ENCODE results near the gene SAP30. TPM values are rescaled to one million over a fixed set of nuclear protein-coding genes. Genes with fewer than 3 reads are reported as not detected.

Gene SAP30
- polyA plus RNA-seq, 1 donor from 2014 or later = 58.3 TPM

DNA sequence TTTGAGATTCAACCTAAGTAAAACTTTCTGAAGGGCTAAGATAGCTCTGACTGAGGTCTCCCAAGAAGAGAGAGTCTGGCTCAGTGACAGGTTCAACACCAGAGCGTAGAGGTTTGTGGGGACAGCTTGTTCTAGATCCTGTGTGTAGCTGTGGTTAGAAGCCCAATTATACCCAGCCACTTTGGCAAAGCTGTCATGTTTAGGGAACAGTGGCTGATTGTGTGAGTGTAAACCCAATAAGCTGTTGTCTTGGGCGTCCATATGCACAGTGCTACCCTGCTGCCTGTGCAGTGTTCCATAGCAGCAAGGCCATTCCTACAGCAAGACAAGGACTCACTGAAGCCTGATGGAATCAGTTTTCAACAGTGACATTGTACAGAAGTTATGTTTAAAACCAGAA lies 39.3 kb downstream of the SAP30 start:
- Histone ChIP-seq H4K20me1 (ENCODE audit: insufficient read depth) (no peaks in the 10 kb centered on the region), H3K9ac (ENCODE audit: low read length) (no peak overlapping the region), H3K9me2 (ENCODE audit: insufficient read depth, low read length) (no peaks in the 10 kb centered on the region), H3F3A (ENCODE audit: insufficient read depth, low read length, poor library complexity, severe bottlenecking) (no peaks in the 10 kb centered on the region), H3K27me3 (ENCODE audit: insufficient read depth, low read depth, low read length) (no peaks in the 10 kb centered on the region), H3K36me3 (ENCODE audit: insufficient read depth, low read length) (no peaks in the 10 kb centered on the region), H3K79me2 (replicated peaks; ENCODE audit: insufficient read depth, low read length) (no peaks in the 10 kb centered on the region), H2AFZ (ENCODE audit: low read depth, low read length) (no peak overlapping the region), H3K9me3 (ENCODE audit: low read length) (no peaks in the 10 kb centered on the region), H3K27ac (ENCODE audit: low read length) (no peak overlapping the region), H3K4me2 (ENCODE audit: low read length) (no peak overlapping the region), H3K4me3 (ENCODE audit: low read length) (no peak overlapping the region)
- TF ChIP-seq POLR2AphosphoS5 (IDR thresholded peaks at IDR 0.05) = no peak
- TF ChIP-seq, protein P1, sequence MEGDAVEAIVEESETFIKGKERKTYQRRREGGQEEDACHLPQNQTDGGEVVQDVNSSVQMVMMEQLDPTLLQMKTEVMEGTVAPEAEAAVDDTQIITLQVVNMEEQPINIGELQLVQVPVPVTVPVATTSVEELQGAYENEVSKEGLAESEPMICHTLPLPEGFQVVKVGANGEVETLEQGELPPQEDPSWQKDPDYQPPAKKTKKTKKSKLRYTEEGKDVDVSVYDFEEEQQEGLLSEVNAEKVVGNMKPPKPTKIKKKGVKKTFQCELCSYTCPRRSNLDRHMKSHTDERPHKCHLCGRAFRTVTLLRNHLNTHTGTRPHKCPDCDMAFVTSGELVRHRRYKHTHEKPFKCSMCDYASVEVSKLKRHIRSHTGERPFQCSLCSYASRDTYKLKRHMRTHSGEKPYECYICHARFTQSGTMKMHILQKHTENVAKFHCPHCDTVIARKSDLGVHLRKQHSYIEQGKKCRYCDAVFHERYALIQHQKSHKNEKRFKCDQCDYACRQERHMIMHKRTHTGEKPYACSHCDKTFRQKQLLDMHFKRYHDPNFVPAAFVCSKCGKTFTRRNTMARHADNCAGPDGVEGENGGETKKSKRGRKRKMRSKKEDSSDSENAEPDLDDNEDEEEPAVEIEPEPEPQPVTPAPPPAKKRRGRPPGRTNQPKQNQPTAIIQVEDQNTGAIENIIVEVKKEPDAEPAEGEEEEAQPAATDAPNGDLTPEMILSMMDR (IDR thresholded peaks at IDR 0.05; ENCODE audit: poor library complexity, severe bottlenecking) = no peak
- TF ChIP-seq SMC3 (conservative IDR thresholded peaks at IDR 0.05; ENCODE audit: poor library complexity) = no peak
- TF ChIP-seq MXI1 (conservative IDR thresholded peaks at IDR 0.05; ENCODE audit: poor library complexity, severe bottlenecking) = no peak

DNA sequence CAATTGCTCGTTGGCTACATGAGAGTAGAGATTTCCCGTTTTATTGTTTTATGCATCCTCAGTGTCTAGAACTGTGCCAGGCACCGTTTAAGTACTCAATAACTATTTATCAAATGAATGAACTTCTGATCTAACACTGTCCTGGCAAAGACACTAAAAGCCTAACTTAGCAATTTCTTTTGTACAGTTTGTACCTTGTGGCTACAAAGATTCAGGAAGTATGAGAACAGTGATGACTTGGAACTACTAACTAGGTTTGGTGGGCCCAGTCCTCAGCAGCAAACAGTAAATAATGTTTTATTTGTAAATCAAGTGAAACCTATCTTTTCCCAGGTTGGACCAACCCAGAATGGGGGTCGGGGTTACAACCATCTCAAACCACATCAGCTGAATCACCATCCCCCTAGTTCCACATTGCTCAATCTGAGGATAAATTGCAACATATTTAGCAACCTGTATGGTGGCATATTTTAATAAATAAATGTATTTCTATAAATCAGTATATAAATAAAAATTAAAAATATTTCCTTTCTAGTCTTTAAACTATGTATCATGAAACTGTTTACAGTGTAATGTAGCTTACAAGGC lies 40.4 kb downstream of the SAP30 start:
- H3K27me3 ChIP-seq (ENCODE audit: insufficient read depth, low read depth, low read length) = no peaks in the 10 kb centered on the region
- H3K9ac ChIP-seq (ENCODE audit: low read length) = no peak overlapping the region
- no peak overlapping the region for H3K4me2 ChIP-seq (ENCODE audit: low read length)
- H3K9me2 ChIP-seq (ENCODE audit: insufficient read depth, low read length) = no peaks in the 10 kb centered on the region
- no peaks in the 10 kb centered on the region for H3K79me2 ChIP-seq (replicated peaks; ENCODE audit: insufficient read depth, low read length)
- no peaks in the 10 kb centered on the region for H3K36me3 ChIP-seq (ENCODE audit: insufficient read depth, low read length)
- no peaks in the 10 kb centered on the region for H3K9me3 ChIP-seq (ENCODE audit: low read length)
- H3K27ac ChIP-seq (ENCODE audit: low read length) = no peak overlapping the region
- no peak overlapping the region for H2AFZ ChIP-seq (ENCODE audit: low read depth, low read length)
- H3K4me3 ChIP-seq (ENCODE audit: low read length) = no peak overlapping the region
- no peaks in the 10 kb centered on the region for H3F3A ChIP-seq (ENCODE audit: insufficient read depth, low read length, poor library complexity, severe bottlenecking)
- TF ChIP-seq EP300 (conservative IDR thresholded peaks at IDR 0.05; ENCODE audit: poor library complexity, severe bottlenecking) (no peak), MXI1 (conservative IDR thresholded peaks at IDR 0.05; ENCODE audit: poor library complexity, severe bottlenecking) (no peak), RAD21 (conservative IDR thresholded peaks at IDR 0.05) (no peak), EZH2 (IDR thresholded peaks at IDR 0.05; ENCODE audit: borderline replicate concordance, insufficient read depth, low read length, poor library complexity, severe bottlenecking) (no peak), POLR2AphosphoS5 (IDR thresholded peaks at IDR 0.05) (no peak), TAF1 (IDR thresholded peaks at IDR 0.05; ENCODE audit: low read depth) (no peak), SMC3 (conservative IDR thresholded peaks at IDR 0.05; ENCODE audit: poor library complexity) (no peak)
- TF ChIP-seq, protein P2, sequence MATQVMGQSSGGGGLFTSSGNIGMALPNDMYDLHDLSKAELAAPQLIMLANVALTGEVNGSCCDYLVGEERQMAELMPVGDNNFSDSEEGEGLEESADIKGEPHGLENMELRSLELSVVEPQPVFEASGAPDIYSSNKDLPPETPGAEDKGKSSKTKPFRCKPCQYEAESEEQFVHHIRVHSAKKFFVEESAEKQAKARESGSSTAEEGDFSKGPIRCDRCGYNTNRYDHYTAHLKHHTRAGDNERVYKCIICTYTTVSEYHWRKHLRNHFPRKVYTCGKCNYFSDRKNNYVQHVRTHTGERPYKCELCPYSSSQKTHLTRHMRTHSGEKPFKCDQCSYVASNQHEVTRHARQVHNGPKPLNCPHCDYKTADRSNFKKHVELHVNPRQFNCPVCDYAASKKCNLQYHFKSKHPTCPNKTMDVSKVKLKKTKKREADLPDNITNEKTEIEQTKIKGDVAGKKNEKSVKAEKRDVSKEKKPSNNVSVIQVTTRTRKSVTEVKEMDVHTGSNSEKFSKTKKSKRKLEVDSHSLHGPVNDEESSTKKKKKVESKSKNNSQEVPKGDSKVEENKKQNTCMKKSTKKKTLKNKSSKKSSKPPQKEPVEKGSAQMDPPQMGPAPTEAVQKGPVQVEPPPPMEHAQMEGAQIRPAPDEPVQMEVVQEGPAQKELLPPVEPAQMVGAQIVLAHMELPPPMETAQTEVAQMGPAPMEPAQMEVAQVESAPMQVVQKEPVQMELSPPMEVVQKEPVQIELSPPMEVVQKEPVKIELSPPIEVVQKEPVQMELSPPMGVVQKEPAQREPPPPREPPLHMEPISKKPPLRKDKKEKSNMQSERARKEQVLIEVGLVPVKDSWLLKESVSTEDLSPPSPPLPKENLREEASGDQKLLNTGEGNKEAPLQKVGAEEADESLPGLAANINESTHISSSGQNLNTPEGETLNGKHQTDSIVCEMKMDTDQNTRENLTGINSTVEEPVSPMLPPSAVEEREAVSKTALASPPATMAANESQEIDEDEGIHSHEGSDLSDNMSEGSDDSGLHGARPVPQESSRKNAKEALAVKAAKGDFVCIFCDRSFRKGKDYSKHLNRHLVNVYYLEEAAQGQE (IDR thresholded peaks at IDR 0.05; ENCODE audit: borderline replicate concordance) = no peak
- TF ChIP-seq, protein P1 (IDR thresholded peaks at IDR 0.05; ENCODE audit: poor library complexity, severe bottlenecking) = no peak
- no peaks in the 10 kb centered on the region for H4K20me1 ChIP-seq (ENCODE audit: insufficient read depth)

All from neural cell (in vitro differentiated cells).